ENCODE data around the gene SMIM10. TPM values are rescaled to one million over a fixed set of nuclear protein-coding genes. Genes with fewer than 3 reads are reported as not detected.

SMIM10 gene
- total and polyA plus RNA-seq, 2 of the 13 experiments (the other 11 are each of a cell fraction or from before 2014, with no cell fraction given) = not detected

GRCh38 chrX:134948333-134949241 lies 42.2 kb upstream of the SMIM10 start (continued):
- TF ChIP-seq ZNF318 (CRISPR knock-in tag; IDR thresholded peaks at IDR 0.05) (no peak), STAG1 (CRISPR knock-in tag; IDR thresholded peaks at IDR 0.05) (no peak), TERF1 (CRISPR knock-in tag; IDR thresholded peaks at IDR 0.05) (no peak), NFIC (IDR thresholded peaks at IDR 0.05; ENCODE audit: low read length) (no peak; the same call in 1 of the 2 replicates), ZNF326 (CRISPR knock-in tag; IDR thresholded peaks at IDR 0.05; ENCODE audit: borderline replicate concordance) (no peak), PTBP1 (IDR thresholded peaks at IDR 0.05; ENCODE audit: low read depth, low read length, poor library complexity, severe bottlenecking) (no peak), CBX2 (IDR thresholded peaks at IDR 0.05; ENCODE audit: low read depth, low read length) (no peak), CBX2 (CRISPR knock-in tag; IDR thresholded peaks at IDR 0.05; ENCODE audit: low read depth) (no peak), ZNF777 (CRISPR knock-in tag; IDR thresholded peaks at IDR 0.05) (no peak), ZNF337 (CRISPR knock-in tag; IDR thresholded peaks at IDR 0.05; ENCODE audit: borderline replicate concordance, low read depth) (no peak), SATB2 (CRISPR knock-in tag; IDR thresholded peaks at IDR 0.05) (no peak), ZMAT3 (CRISPR knock-in tag; conservative IDR thresholded peaks at IDR 0.05) (no peak), FOXA1 (IDR thresholded peaks at IDR 0.05) (no peak), FOXA1 (CRISPR knock-in tag; IDR thresholded peaks at IDR 0.05) (peak; percentile 33; the same call in 1 of the 2 replicates), BCLAF1 (IDR thresholded peaks at IDR 0.05) (no peak), KDM3A (CRISPR knock-in tag; IDR thresholded peaks at IDR 0.05; ENCODE audit: low read depth) (no peak), RXRA (CRISPR knock-in tag; IDR thresholded peaks at IDR 0.05) (no peak), ZC3H4 (CRISPR knock-in tag; IDR thresholded peaks at IDR 0.05; ENCODE audit: borderline replicate concordance) (no peak), CC2D1A (CRISPR knock-in tag; IDR thresholded peaks at IDR 0.05) (no peak)
